Right lobe of liver (tissue), 6 donors: ENCODE results near the gene PRMT7. TPM values are rescaled to one million over a fixed set of nuclear protein-coding genes. Genes with fewer than 3 reads are reported as not detected.

Experiments used
- ATAC-seq, 4 donors: fragments of 200-7000 bp; cut with Tn5 transposase; one replicate each; pipeline ENCODE4 v1.9.1; 2020; ENCODE audit warnings: mild to moderate bottlenecking in 4 of 4, moderate library complexity in 4 of 4
- DNase-seq, 3 donors: peaks; one replicate each; pipeline ENCODE4 v3.0.0-alpha.2; 2020
- H3K27ac ChIP-seq, 3 donors: fragments of 200-600 bp; one replicate each; pipeline ENCODE4 v1.8.0; 2022
- H3K27me3 ChIP-seq, 2 donors: fragments of 200-600 bp; one replicate each; pipeline ENCODE4 v1.8.0; 2022
- H3K36me3 ChIP-seq, 4 donors: fragments of 200-600 bp; sonication (generic) in 1 of 4; one replicate each; pipeline versions ENCODE4 v1.5.1 to v1.8.0; 2017 to 2022; ENCODE audit warnings: control low read depth in 1 of 4
- H3K4me1 ChIP-seq, 4 donors: fragments of 200-600 bp; sonication (generic) in 1 of 4; one replicate each; pipeline versions ENCODE4 v1.5.1 to v1.8.0; 2017 to 2022; ENCODE audit warnings: control low read depth in 1 of 4
- H3K4me3 ChIP-seq, 3 donors: fragments of 200-600 bp; one replicate each; pipeline ENCODE4 v1.8.0; 2022
- H3K9me3 ChIP-seq, 4 donors: fragments of 200-600 bp; sonication (generic) in 1 of 4; one replicate each; pipeline versions ENCODE4 v1.5.1 to v1.8.0; 2017 to 2022; ENCODE audit warnings: control low read depth in 1 of 4
- POLR2A ChIP-seq: fragments of 450-650 bp; IDR thresholded peaks from one replicate; pipeline ENCODE4 v1.6.1; 2017; ENCODE audit warnings: antibody characterized with exemption, mild to moderate bottlenecking
- WGBS: methylation state at CpG from one replicate; pipeline ENCODE4 v1.1.6; 2018; ENCODE audit warnings: low coverage, low lambda C conversion rate; ENCODE audit not compliant: insufficient coverage; ENCODE audit errors: missing lambda C conversion rate; 5-methylcytosine and 5-hydroxymethylcytosine counted together
- intact Hi-C, 2 donors: fragments of 100-400 bp; cut with DNase I; formaldehyde crosslinking; loops; one replicate each; pipeline versions ENCODE4 v1.11.2 to v1.14.1; 2022
- total RNA-seq, 6 experiments: library from RNA; depleted of rRNA in 2 of 6; stranded (reverse); fragments of >200 nt in 2 of 6; fragmentation: NEBNext Ultra II Directional in 3 of 6; extraction: Animal tissue kit (Norgen Biotek cat#: 25700) in 3 of 6; gene quantifications; one replicate each; pipeline versions ENCODE4 v1.1.0 to v1.2.4, GENCODE V29; 2016 to 2023
- TF ChIP-seq, protein P1 (sequence below), 4 donors: fragments of 200-600 bp in 3 of 4; fragments of 450-650 bp in 1 of 4; IDR thresholded peaks; one replicate each; pipeline versions ENCODE4 v1.5.1 to v1.8.0; 2016 to 2022; ENCODE audit warnings: antibody characterized with exemption in 4 of 4, mild to moderate bottlenecking in 2 of 4
- donor health status: DM: no; HTN: yes; CAD: no.
- donor health status: DM: no; HTN: no; CAD: no.
- donor health status: DM: no; HTN: no; CAD: no.
- donor health status: DM: no; HTN: yes; CAD: no.
- donor health status: DM: no; HTN: yes; CAD: no.

Gene PRMT7
- total RNA-seq, 6 experiments from 2014 or later = 13.1 to 28.3 (median 21.1) TPM

DNA sequence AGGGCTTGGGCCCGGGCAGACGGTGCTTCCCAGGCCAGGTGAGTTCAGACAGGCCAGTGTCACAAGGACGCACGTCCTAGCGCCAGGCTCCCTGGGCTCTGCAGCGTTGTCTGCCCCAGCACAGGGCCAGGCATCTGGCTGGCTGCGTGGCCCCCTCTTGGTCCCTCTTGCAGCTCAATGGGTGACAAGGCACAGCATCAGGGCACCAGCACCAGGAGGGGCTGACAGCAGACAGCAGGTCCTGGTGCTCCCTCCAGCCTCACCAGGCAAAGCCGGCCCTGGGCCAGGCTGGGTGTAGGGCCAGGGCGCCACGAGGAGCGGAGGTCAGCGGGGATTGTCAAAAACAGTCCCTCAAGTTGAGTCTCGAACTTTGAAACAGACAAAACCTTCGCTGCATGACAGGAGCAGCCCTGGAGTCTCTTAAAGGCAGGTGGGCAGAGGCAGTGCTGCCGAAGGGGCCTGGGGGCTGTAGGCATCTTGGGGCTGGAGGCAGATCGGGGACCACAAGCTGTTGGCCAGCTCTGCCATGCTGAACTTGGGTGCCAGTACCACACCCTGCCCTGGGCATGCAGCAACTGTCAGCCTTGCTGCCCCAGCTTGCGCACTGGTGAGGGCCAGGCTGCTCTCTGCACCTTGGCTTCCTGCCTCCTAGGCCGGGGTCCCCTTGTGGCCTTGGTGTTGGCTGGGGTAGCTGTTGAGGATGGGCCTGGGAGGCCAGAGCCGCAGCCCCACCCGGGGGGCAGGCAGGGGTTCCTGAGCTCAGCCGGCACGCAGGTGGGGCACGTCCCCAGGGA lies 48.8 kb downstream of the PRMT7 start:
- peak in 1 of 3 donors; percentile 16 for DNase-seq
- no peak for TF ChIP-seq POLR2A
- TF ChIP-seq, protein P1, sequence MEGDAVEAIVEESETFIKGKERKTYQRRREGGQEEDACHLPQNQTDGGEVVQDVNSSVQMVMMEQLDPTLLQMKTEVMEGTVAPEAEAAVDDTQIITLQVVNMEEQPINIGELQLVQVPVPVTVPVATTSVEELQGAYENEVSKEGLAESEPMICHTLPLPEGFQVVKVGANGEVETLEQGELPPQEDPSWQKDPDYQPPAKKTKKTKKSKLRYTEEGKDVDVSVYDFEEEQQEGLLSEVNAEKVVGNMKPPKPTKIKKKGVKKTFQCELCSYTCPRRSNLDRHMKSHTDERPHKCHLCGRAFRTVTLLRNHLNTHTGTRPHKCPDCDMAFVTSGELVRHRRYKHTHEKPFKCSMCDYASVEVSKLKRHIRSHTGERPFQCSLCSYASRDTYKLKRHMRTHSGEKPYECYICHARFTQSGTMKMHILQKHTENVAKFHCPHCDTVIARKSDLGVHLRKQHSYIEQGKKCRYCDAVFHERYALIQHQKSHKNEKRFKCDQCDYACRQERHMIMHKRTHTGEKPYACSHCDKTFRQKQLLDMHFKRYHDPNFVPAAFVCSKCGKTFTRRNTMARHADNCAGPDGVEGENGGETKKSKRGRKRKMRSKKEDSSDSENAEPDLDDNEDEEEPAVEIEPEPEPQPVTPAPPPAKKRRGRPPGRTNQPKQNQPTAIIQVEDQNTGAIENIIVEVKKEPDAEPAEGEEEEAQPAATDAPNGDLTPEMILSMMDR (IDR thresholded peaks at IDR 0.05) = no peak
- H3K4me1 ChIP-seq = no peaks in the 10 kb centered on the region
- intact Hi-C loops = no loop called here
- H3K27ac ChIP-seq = no peak overlapping the region
- 90% methylated on average over 4 of the region's 23 CpGs for WGBS
- H3K4me3 ChIP-seq = no peak overlapping the region
- peaks cover 0 to 20% (median 0%) of the 10 kb centered on the region in 4 donors for H3K36me3 ChIP-seq
- ATAC-seq = no peak
- H3K27me3 ChIP-seq = no peaks in the 10 kb centered on the region
- no peaks in the 10 kb centered on the region for H3K9me3 ChIP-seq

DNA sequence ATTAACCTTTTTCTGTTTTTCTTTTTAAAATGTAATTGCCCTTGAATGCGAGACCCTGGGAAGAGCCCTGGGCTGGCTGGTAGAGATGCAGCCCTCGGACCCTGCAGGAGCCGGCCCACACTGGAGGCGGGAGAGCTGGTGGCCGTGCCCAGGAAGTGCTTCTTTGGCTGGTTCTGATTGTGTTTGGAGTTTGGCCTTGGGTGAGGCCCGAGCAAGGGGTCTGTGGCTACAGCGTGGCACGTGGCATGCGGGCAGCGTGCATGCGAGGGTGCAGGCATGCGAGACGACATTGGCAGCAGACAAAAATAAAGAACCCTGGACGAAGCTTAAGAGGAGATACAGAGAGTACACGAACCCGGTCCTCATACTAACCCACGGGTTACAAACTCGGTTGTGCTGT lies 49.7 kb downstream of the PRMT7 start:
- intact Hi-C loops = no loop called here
- no peak for DNase-seq
- Histone ChIP-seq H3K9me3 (no peaks in the 10 kb centered on the region), H3K4me3 (no peak overlapping the region), H3K27me3 (no peaks in the 10 kb centered on the region), H3K36me3 (peaks cover 0 to 20% (median 0%) of the 10 kb centered on the region in 4 donors), H3K27ac (no peak overlapping the region), H3K4me1 (no peaks in the 10 kb centered on the region)
- WGBS = 85% methylated on average over 11 of the region's 18 CpGs
- no peak for ATAC-seq
- TF ChIP-seq, protein P1 (IDR thresholded peaks at IDR 0.05) = no peak
- no peak for TF ChIP-seq POLR2A

DNA sequence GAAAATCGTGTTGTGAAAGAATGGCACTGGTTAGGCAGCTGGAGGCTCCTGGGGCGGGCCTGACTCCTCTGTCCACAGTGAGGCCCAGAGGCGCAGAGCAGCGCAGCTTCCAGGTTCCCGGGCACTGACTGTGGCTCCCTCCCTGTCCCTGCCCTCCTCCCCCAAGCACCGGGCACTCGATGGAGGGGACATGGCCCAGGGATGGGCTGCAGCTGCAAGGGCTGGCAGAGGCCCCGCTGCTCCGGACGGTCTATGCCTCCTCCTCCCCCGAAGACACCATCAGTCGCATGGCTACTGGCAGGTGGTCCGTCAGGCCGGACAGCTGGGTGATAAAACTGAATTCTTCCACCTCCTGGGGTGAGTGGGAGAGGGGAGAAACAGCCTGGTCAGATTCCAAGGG lies 50.1 kb downstream of the PRMT7 start:
- Histone ChIP-seq H3K4me1 (no peaks in the 10 kb centered on the region), H3K27me3 (no peaks in the 10 kb centered on the region), H3K9me3 (no peaks in the 10 kb centered on the region), H3K4me3 (no peak overlapping the region), H3K27ac (no peak overlapping the region), H3K36me3 (peaks cover 0 to 15% (median 0%) of the 10 kb centered on the region in 4 donors)
- no peak for TF ChIP-seq POLR2A
- TF ChIP-seq, protein P1 (IDR thresholded peaks at IDR 0.05) = no peak
- 60% methylated on average over 1 of the region's 14 CpGs for WGBS
- intact Hi-C loops = no loop called here
- ATAC-seq (no peak), DNase-seq (peak in 1 of 3 donors; percentile 20)

DNA sequence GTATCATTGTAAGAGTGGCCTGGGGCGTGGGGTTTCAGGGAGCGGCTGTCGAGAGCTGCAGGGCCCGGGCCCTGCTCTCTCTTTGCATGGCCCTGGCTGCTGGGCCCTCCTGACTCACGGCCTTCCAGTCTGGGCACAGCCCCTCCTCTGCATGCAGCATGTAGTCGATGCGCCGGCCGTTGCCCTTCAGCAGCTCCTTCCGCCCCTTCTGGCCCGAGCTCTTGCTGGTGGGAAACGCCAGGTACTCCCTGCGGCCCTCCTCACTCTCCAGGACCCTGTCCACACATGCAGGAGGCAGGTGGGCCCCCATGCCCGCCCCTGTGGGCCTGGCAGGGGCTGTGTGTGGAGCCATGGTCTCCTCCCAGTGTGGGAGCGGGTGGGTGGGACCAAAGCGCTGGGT lies 50.7 kb downstream of the PRMT7 start:
- H3K9me3 ChIP-seq = no peaks in the 10 kb centered on the region
- intact Hi-C loops = no loop called here
- no peaks in the 10 kb centered on the region for H3K4me1 ChIP-seq
- TF ChIP-seq POLR2A = no peak
- TF ChIP-seq, protein P1 (IDR thresholded peaks at IDR 0.05) = no peak
- H3K36me3 ChIP-seq = peaks cover 0 to 13% (median 0%) of the 10 kb centered on the region in 4 donors
- ATAC-seq = no peak
- H3K27ac ChIP-seq = no peak overlapping the region
- 68% methylated on average over 9 of the region's 16 CpGs for WGBS
- no peaks in the 10 kb centered on the region for H3K27me3 ChIP-seq
- peak in 1 of 3 donors; percentile 22 for DNase-seq
- H3K4me3 ChIP-seq = no peak overlapping the region
